ENCODE measurements around the gene TMEM92.
A peak's percentile ranks its signal among the peaks of the same experiment; 100 is the strongest.

Gene TMEM92

GRCh38 chr17:50258647-50259476 lies 15.4 kb upstream of the TMEM92 start:
- peak; percentile 91 for ATAC-seq
- no peak for TF ChIP-seq SNAI2 (CRISPR knock-in tag; IDR thresholded peaks at IDR 0.05)
- TF ChIP-seq POU6F1 (CRISPR knock-in tag; IDR thresholded peaks at IDR 0.05; ENCODE audit: borderline replicate concordance, low read depth), result no peak
- no peak for TF ChIP-seq ZC3H10 (CRISPR knock-in tag; IDR thresholded peaks at IDR 0.05)
- TF ChIP-seq TSHZ2 (CRISPR knock-in tag; IDR thresholded peaks at IDR 0.05), result no peak
- no peak for TF ChIP-seq CREB5 (CRISPR knock-in tag; IDR thresholded peaks at IDR 0.05; ENCODE audit: low read depth)
- TF ChIP-seq CSDC2 (CRISPR knock-in tag; IDR thresholded peaks at IDR 0.05), result no peak
- TF ChIP-seq TCF4 (CRISPR knock-in tag; IDR thresholded peaks at IDR 0.05; ENCODE audit: borderline replicate concordance), result peak; percentile 76
- TF ChIP-seq CSRNP3 (CRISPR knock-in tag; IDR thresholded peaks at IDR 0.05), result no peak
- TF ChIP-seq PATZ1 (CRISPR knock-in tag; IDR thresholded peaks at IDR 0.05; ENCODE audit: borderline replicate concordance), result peak; percentile 69
- TF ChIP-seq ZFP3 (CRISPR knock-in tag; IDR thresholded peaks at IDR 0.05), result no peak
- 0 out of 2 replicates have a peak, but pooled peaks have one; percentile 42 for TF ChIP-seq RARB (CRISPR knock-in tag; IDR thresholded peaks at IDR 0.05)
- no peak for TF ChIP-seq ZNF70 (CRISPR knock-in tag; IDR thresholded peaks at IDR 0.05)
- TF ChIP-seq ZNF565 (CRISPR knock-in tag; conservative IDR thresholded peaks at IDR 0.05; ENCODE audit: low read depth), result no peak
- no peak for TF ChIP-seq ZFP30 (CRISPR knock-in tag; IDR thresholded peaks at IDR 0.05)
- TF ChIP-seq OSR1 (CRISPR knock-in tag; IDR thresholded peaks at IDR 0.05), result no peak
- no peak for TF ChIP-seq ESRRG (CRISPR knock-in tag; IDR thresholded peaks at IDR 0.05)
- TF ChIP-seq ISL1 (CRISPR knock-in tag; IDR thresholded peaks at IDR 0.05), result no peak
- TF ChIP-seq PPARA (CRISPR knock-in tag; IDR thresholded peaks at IDR 0.05; ENCODE audit: borderline replicate concordance), result no peak

- no peak for TF ChIP-seq SNAI2 (CRISPR knock-in tag; IDR thresholded peaks at IDR 0.05)
- TF ChIP-seq CSDC2 (CRISPR knock-in tag; IDR thresholded peaks at IDR 0.05), result no peak
- no peak for TF ChIP-seq ZFP3 (CRISPR knock-in tag; IDR thresholded peaks at IDR 0.05)
- TF ChIP-seq PPARA (CRISPR knock-in tag; IDR thresholded peaks at IDR 0.05; ENCODE audit: borderline replicate concordance), result no peak
- no peak for TF ChIP-seq POU6F1 (CRISPR knock-in tag; IDR thresholded peaks at IDR 0.05; ENCODE audit: borderline replicate concordance, low read depth)
- no peak for TF ChIP-seq ZFP30 (CRISPR knock-in tag; IDR thresholded peaks at IDR 0.05)
- TF ChIP-seq TOX (CRISPR knock-in tag; IDR thresholded peaks at IDR 0.05; ENCODE audit: borderline replicate concordance), result no peak
- no peak for ATAC-seq
Observed at GRCh38 chr17:50259477-50260324, 14.6 kb upstream of the TMEM92 start.

Data from SK-N-SH treated with all-trans-retinoic acid at 6 μM for 48 hours (cell line).